ENCODE results near the gene TREML4. TPM values are rescaled to one million over a fixed set of nuclear protein-coding genes. Genes with fewer than 3 reads are reported as not detected.

The TREML4 gene
- total RNA-seq, 2 donors from 2014 or later: not detected

DNA sequence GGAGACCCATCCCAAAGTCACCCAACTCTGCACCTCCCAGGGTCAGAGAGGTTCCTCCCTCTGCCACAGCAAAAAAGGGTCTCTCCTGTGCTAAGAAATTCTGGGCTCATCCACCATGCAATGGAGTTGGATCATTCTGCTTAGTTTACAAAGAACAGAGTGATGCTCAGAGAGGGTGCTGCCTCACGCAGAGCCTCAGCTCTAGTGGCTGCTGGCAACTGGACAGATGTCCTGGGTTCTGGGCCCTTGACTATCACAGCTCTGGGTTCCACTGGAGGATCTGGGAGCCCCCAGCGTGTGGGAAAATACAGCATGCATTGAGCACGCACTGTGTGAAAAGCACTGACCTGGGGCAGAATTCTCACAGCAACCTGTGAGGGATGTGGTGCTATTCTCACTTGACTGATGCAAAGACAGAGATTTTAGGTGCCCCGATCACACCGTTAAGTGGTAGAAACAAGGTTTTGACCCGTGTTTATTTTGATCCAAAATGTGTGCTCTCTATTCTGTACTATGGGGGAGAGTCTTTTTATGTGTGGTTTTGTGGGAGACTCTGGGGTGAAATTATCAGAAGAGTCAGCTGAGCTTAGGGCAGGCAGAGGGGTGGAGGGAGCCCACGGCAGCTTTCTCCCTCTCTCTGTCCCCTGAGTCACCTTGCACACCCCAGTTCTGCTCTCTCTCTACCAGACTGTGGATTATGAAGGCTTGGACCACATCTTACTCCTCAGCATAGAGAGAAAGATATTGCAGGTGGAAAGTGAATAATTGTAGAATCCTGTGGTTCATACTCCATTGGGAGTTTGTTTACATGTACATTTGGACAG lies 19.9 kb downstream of the TREML4 start:
- H3K27me3 ChIP-seq: no peaks in the 10 kb centered on the region
- H3K4me3 ChIP-seq: no peak overlapping the region
- TF ChIP-seq CTCF (IDR thresholded peaks at IDR 0.05) (no peak), POLR2A (IDR thresholded peaks at IDR 0.05) (no peak)
- no peaks in the 10 kb centered on the region for H3K36me3 ChIP-seq (replicated peaks in 1 of 2; ENCODE audit: insufficient read depth in 1 of 2, low read depth in 2 of 2)
- no peak overlapping the region for H3K27ac ChIP-seq
- no peak for DNase-seq
- intact Hi-C loops (cut with DNase I): no loop called here
- ATAC-seq: no peak
- no peaks in the 10 kb centered on the region for H3K4me1 ChIP-seq
- WGBS, 2 donors: 64 to 72% methylated on average over 5 to 7 of the region's 7 CpGs
- no peaks in the 10 kb centered on the region for H3K9me3 ChIP-seq

GRCh38 chr6:41252401-41253169 lies 24.4 kb downstream of the TREML4 start:
- H3K36me3 ChIP-seq (replicated peaks in 1 of 2; ENCODE audit: insufficient read depth in 1 of 2, low read depth in 2 of 2): no peaks in the 10 kb centered on the region
- 53 to 75% methylated on average over 3 of the region's 3 CpGs for WGBS, 2 donors
- H3K4me1 ChIP-seq: peaks cover 13% of the 10 kb centered on the region
- DNase-seq (no peak), ATAC-seq (no peak)
- no peak for TF ChIP-seq POLR2A (IDR thresholded peaks at IDR 0.05)
- no peak for TF ChIP-seq CTCF (IDR thresholded peaks at IDR 0.05)
- no peak overlapping the region for H3K27ac ChIP-seq
- H3K4me3 ChIP-seq: no peak overlapping the region
- intact Hi-C loops (cut with DNase I): no loop called here
- H3K27me3 ChIP-seq: no peaks in the 10 kb centered on the region
- no peaks in the 10 kb centered on the region for H3K9me3 ChIP-seq

- Histone ChIP-seq H3K4me3 (no peak overlapping the region), H3K27me3 (no peaks in the 10 kb centered on the region), H3K27ac (no peak overlapping the region), H3K9me3 (no peaks in the 10 kb centered on the region), H3K36me3 (replicated peaks in 1 of 2; ENCODE audit: insufficient read depth in 1 of 2, low read depth in 2 of 2) (no peaks in the 10 kb centered on the region), H3K4me1 (peaks cover 19% of the 10 kb centered on the region)
- intact Hi-C loops (cut with DNase I): no loop called here
- DNase-seq (no peak), ATAC-seq (no peak)
- TF ChIP-seq CTCF (IDR thresholded peaks at IDR 0.05): no peak
Measured at GRCh38 chr6:41255110-41255509, 27.0 kb downstream of the TREML4 start.

DNA sequence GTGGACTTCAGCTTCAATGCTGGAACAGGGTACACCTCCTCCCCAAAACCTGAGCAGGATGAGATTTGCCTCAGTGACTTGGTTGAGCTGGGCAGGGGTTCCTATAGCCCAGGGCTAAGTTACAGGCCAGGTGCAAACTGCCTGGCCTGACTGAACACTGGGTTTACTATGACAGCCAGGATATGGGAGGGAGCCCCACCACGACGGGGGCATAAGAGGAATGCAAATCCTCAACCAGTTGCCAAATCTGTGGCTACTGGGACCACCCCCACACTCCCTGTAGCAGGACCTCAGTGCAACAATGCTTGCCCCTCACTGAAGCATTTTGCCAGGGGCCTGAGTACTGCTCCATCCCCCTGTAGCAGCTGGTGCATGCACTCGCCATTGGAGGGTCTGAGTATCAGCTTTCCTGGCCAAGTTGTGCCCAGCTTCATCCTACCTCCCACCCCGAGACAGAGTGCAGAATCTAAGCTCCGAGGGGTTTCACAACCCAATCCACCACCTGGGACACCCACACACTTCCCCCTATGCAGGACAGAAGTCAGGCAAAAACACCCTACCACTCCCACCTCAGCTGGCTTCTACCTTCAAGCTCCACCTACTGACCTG lies 27.6 kb downstream of the TREML4 start:
- WGBS, 2 donors: 75 to 83% methylated on average over 2 to 5 of the region's 5 CpGs
- no peak for DNase-seq
- ATAC-seq: no peak

More for the DNA sequence above, 27.6 kb downstream of the TREML4 start:
- no peak overlapping the region for H3K27ac ChIP-seq
- H3K4me1 ChIP-seq: peaks cover 19% of the 10 kb centered on the region
- intact Hi-C loops (cut with DNase I): no loop called here
- H3K27me3 ChIP-seq: no peaks in the 10 kb centered on the region
- TF ChIP-seq POLR2A (IDR thresholded peaks at IDR 0.05) (no peak), CTCF (IDR thresholded peaks at IDR 0.05) (no peak)
- H3K36me3 ChIP-seq (replicated peaks in 1 of 2; ENCODE audit: insufficient read depth in 1 of 2, low read depth in 2 of 2): no peaks in the 10 kb centered on the region
- no peaks in the 10 kb centered on the region for H3K9me3 ChIP-seq
- H3K4me3 ChIP-seq: no peak overlapping the region
